Keratinocyte (primary cell): ENCODE data around the gene OR8A1. TPM values are rescaled to one million over a fixed set of nuclear protein-coding genes. Genes with fewer than 3 reads are reported as not detected.

ENCODE experiments used
- DNase-seq: peaks from one replicate; pipeline ENCODE4 v3.0.0-alpha.2; 2011; ENCODE audit warnings: low read depth, missing footprints, low spot score
- FAIRE-seq: peaks from 2 replicates; lab custom pipeline; 2011; peaks lifted over from hg19 to GRCh38; lab: Jason Lieb, UNC
- H2AFZ ChIP-seq: 2 replicates; pipeline ENCODE4 v1.6.0; 2012; ENCODE audit warnings: low read length, control low read depth, inconsistent platforms; ENCODE audit not compliant: control insufficient read depth
- H3K27ac ChIP-seq: 2 replicates; pipeline ENCODE4 v1.5.1; 2011; ENCODE audit warnings: low read length; ENCODE audit not compliant: control insufficient read depth, insufficient read depth
- H3K27me3 ChIP-seq: 3 replicates; pipeline ENCODE4 v1.6.0; 2011; ENCODE audit warnings: low read length; ENCODE audit not compliant: control insufficient read depth, insufficient read depth; ENCODE audit errors: extremely low read depth
- H3K36me3 ChIP-seq, 2 experiments: 2 replicates in 1 of 2; 3 replicates in 1 of 2; pipeline ENCODE4 v1.5.1; 2011; ENCODE audit warnings: low read length in 2 of 2, mild to moderate bottlenecking in 1 of 2; ENCODE audit not compliant: control insufficient read depth in 2 of 2, insufficient read depth in 2 of 2; ENCODE audit errors: extremely low read depth in 1 of 2
- H3K4me1 ChIP-seq: 3 replicates; pipeline ENCODE4 v1.5.1; 2011; ENCODE audit warnings: low read length; ENCODE audit not compliant: control insufficient read depth, insufficient read depth; ENCODE audit errors: extremely low read depth
- H3K4me2 ChIP-seq: 3 replicates; pipeline ENCODE4 v1.6.0; 2011; ENCODE audit warnings: low read depth, low read length; ENCODE audit not compliant: control insufficient read depth, insufficient read depth; ENCODE audit errors: extremely low read depth
- H3K4me3 ChIP-seq, 3 experiments: fragments of 200-600 bp in 1 of 3; sonication (generic) in 1 of 3; 2 replicates in 2 of 3; 3 replicates in 1 of 3; pipeline ENCODE4 v1.5.1; 2011 to 2016; ENCODE audit warnings: low read length in 3 of 3, mild to moderate bottlenecking in 3 of 3, control low read depth in 2 of 3, inconsistent platforms in 1 of 3, low read depth in 1 of 3, mixed read lengths in 1 of 3, mixed run types in 1 of 3, moderate library complexity in 1 of 3; ENCODE audit not compliant: control insufficient read depth in 2 of 3, insufficient read depth in 2 of 3; ENCODE audit errors: extremely low read depth in 1 of 3
- H3K79me2 ChIP-seq: 2 replicates; pipeline ENCODE4 v1.6.0; 2012; ENCODE audit warnings: low read length; ENCODE audit not compliant: control insufficient read depth, insufficient read depth
- H3K9ac ChIP-seq: 3 replicates; pipeline ENCODE4 v1.6.0; 2011; ENCODE audit warnings: low read length; ENCODE audit not compliant: control insufficient read depth, insufficient read depth; ENCODE audit errors: extremely low read depth
- H3K9me1 ChIP-seq: 3 replicates; pipeline ENCODE4 v1.6.0; 2011; ENCODE audit warnings: low read length; ENCODE audit not compliant: control insufficient read depth, insufficient read depth; ENCODE audit errors: extremely low read depth
- H3K9me3 ChIP-seq: 2 replicates; pipeline ENCODE4 v1.5.1; 2012; ENCODE audit warnings: low read depth, low read length; ENCODE audit not compliant: control insufficient read depth
- H4K20me1 ChIP-seq: 3 replicates; pipeline ENCODE4 v1.6.0; 2011; ENCODE audit warnings: low read length; ENCODE audit not compliant: control insufficient read depth, insufficient read depth; ENCODE audit errors: extremely low read depth
- EZH2 ChIP-seq: IDR thresholded peaks from one replicate; pipeline ENCODE4 v1.6.1; 2012; ENCODE audit warnings: inconsistent platforms, mild to moderate bottlenecking, low read length, moderate library complexity
- dilution Hi-C: fragments of 300-500 bp; cut with MboI; formaldehyde crosslinking; loops from one replicate; pipeline ENCODE4 v1.7.0; 2020; ENCODE audit warnings: low sequenced_read_pairs; ENCODE audit not compliant: extremely low pct_ligation_motif_present
- polyA plus RNA-seq, 5 experiments: library from polyadenylated mRNA; depleted of rRNA in 3 of 5; stranded (reverse) in 3 of 5; stranded (forward) in 1 of 5; unstranded in 1 of 5; fragments of >200 nt; gene quantifications; 1 replicate in 1 of 5; 2 replicates in 3 of 5; 3 replicates in 1 of 5; pipeline versions ENCODE4 v1.2.1 to v1.2.3, GENCODE V29; 2011 to 2012; ENCODE audit warnings: missing spikeins in 2 of 5, low read depth in 1 of 5, low replicate concordance in 1 of 5
- TF ChIP-seq, protein P1 (sequence below), 3 experiments: IDR thresholded peaks in 1 of 3; conservative IDR thresholded peaks in 1 of 3; optimal IDR thresholded peaks in 1 of 3; 2 replicates in 2 of 3; 3 replicates in 1 of 3; pipeline versions ENCODE3 to v1.5.1; 2011; ENCODE audit warnings: low read length in 3 of 3, mild to moderate bottlenecking in 3 of 3, moderate library complexity in 2 of 3, control low read depth in 1 of 3, inconsistent platforms in 1 of 3; ENCODE audit not compliant: insufficient read depth in 2 of 3; ENCODE audit errors: extremely low read depth in 1 of 3

The OR8A1 gene
- polyA plus RNA-seq, 1 donor (not counting 4 experiments of a cell fraction or from before 2014, with no cell fraction given), result not detected

DNA sequence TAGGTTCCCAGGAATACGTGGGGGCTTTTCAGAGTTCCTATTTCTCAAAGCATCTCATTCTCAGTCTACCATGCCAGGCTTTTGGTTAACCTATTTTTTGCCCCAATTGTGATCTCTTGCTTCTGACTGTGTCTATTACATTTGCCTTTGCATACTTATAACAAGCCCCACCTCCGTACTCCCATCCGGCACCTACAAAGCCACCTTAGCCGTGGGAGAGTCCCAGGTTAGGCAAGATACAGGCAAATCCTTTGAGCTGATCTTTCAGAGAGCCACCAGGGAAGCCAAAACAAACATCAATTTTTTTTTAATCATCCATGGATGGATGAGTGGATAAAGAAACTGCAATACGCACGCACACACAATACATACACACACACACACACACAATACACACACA lies 22.8 kb downstream of the OR8A1 start:
- DNase-seq (no peak), FAIRE-seq (no peak)
- Histone ChIP-seq H3K4me1 (no peaks in the 10 kb centered on the region), H3K9ac (no peak overlapping the region), H3K9me3 (no peaks in the 10 kb centered on the region), H3K4me2 (no peak overlapping the region), H3K27ac (no peak overlapping the region), H3K36me3 (no peaks in the 10 kb centered on the region), H3K9me1 (no peaks in the 10 kb centered on the region), H3K27me3 (no peaks in the 10 kb centered on the region), H2AFZ (no peak overlapping the region), H3K79me2 (no peaks in the 10 kb centered on the region), H3K4me3 (no peak overlapping the region), H4K20me1 (no peaks in the 10 kb centered on the region)
- TF ChIP-seq, protein P1, sequence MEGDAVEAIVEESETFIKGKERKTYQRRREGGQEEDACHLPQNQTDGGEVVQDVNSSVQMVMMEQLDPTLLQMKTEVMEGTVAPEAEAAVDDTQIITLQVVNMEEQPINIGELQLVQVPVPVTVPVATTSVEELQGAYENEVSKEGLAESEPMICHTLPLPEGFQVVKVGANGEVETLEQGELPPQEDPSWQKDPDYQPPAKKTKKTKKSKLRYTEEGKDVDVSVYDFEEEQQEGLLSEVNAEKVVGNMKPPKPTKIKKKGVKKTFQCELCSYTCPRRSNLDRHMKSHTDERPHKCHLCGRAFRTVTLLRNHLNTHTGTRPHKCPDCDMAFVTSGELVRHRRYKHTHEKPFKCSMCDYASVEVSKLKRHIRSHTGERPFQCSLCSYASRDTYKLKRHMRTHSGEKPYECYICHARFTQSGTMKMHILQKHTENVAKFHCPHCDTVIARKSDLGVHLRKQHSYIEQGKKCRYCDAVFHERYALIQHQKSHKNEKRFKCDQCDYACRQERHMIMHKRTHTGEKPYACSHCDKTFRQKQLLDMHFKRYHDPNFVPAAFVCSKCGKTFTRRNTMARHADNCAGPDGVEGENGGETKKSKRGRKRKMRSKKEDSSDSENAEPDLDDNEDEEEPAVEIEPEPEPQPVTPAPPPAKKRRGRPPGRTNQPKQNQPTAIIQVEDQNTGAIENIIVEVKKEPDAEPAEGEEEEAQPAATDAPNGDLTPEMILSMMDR (optimal IDR thresholded peaks at IDR 0.05 in 1 of 3, IDR thresholded peaks at IDR 0.05 in 1 of 3, conservative IDR thresholded peaks at IDR 0.05 in 1 of 3; ENCODE audit: extremely low read depth in 1 of 3, insufficient read depth in 2 of 3, low read length in 3 of 3), result no peak
- no peak for TF ChIP-seq EZH2
- dilution Hi-C loops, result no loop called here

DNA sequence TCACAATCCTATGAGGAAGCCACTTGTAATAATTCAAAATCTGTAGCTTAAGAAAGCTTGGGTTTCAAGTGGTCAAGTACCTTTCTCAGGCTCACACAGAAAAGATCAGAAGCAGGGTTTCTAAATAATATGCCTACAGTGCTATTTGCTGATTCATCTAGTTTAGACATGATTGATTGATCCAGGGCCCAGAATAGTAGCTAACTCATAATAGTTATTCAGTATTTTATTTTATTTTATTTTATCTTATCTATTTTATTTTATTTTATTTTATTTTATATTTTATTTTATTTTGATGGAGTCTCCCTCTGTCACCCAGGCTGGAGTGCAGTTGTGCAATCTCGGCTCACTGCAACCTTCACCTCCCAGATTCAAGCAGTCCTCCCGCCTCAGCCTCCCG lies 25.5 kb downstream of the OR8A1 start:
- no peaks in the 10 kb centered on the region for H3K4me1 ChIP-seq
- H3K79me2 ChIP-seq, result no peaks in the 10 kb centered on the region
- no peaks in the 10 kb centered on the region for H3K27me3 ChIP-seq
- DNase-seq (no peak), FAIRE-seq (no peak)
- H4K20me1 ChIP-seq, result no peaks in the 10 kb centered on the region
- dilution Hi-C loops, result no loop called here
- H3K4me2 ChIP-seq, result no peak overlapping the region
- H3K9ac ChIP-seq, result no peak overlapping the region
- H3K9me3 ChIP-seq, result no peaks in the 10 kb centered on the region
- H3K9me1 ChIP-seq, result no peaks in the 10 kb centered on the region
- H3K36me3 ChIP-seq, result no peaks in the 10 kb centered on the region
- H3K4me3 ChIP-seq, result no peak overlapping the region
- no peak overlapping the region for H2AFZ ChIP-seq
- no peak for TF ChIP-seq EZH2
- TF ChIP-seq, protein P1 (optimal IDR thresholded peaks at IDR 0.05 in 1 of 3, IDR thresholded peaks at IDR 0.05 in 1 of 3, conservative IDR thresholded peaks at IDR 0.05 in 1 of 3; ENCODE audit: extremely low read depth in 1 of 3, insufficient read depth in 2 of 3, low read length in 3 of 3), result no peak
- no peak overlapping the region for H3K27ac ChIP-seq
